ENCODE results near the gene GAB2.
"Not testable (repeated sequence)": the region's sequence is repeated elsewhere in the genome, so short reads cannot be mapped to it uniquely, and the experiment has no call there.

The GAB2 gene

GRCh38 chr11:78295347-78295746 is 122.3 kb downstream of the GAB2 start:
- no peaks in the 10 kb centered on the region for H3K27me3 ChIP-seq (replicated peaks; ENCODE audit: control insufficient read depth, insufficient read depth, low read length)
- TF ChIP-seq, protein P1, sequence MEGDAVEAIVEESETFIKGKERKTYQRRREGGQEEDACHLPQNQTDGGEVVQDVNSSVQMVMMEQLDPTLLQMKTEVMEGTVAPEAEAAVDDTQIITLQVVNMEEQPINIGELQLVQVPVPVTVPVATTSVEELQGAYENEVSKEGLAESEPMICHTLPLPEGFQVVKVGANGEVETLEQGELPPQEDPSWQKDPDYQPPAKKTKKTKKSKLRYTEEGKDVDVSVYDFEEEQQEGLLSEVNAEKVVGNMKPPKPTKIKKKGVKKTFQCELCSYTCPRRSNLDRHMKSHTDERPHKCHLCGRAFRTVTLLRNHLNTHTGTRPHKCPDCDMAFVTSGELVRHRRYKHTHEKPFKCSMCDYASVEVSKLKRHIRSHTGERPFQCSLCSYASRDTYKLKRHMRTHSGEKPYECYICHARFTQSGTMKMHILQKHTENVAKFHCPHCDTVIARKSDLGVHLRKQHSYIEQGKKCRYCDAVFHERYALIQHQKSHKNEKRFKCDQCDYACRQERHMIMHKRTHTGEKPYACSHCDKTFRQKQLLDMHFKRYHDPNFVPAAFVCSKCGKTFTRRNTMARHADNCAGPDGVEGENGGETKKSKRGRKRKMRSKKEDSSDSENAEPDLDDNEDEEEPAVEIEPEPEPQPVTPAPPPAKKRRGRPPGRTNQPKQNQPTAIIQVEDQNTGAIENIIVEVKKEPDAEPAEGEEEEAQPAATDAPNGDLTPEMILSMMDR (IDR thresholded peaks at IDR 0.05; ENCODE audit: insufficient read depth, low read length, poor library complexity, severe bottlenecking), result no peak

DNA sequence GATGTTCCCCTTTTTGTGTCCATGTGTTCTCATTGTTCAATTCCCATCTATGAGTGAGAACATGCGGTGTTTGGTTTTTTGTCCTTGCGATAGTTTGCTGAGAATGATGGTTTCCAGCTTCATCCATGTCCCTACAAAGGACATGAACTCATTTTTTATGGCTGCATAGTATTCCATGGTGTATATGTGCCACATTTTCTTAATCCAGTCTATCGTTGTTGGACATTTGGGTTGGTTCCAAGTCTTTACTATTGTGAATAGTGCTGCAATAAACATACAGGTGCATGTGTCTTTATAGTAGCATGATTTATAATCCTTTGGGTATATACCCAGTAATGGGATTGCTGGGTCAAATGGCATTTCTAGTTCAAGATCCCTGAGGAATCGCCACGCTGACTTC is 123.5 kb downstream of the GAB2 start:
- H3K4me3 ChIP-seq (replicated peaks; ENCODE audit: low read depth, low read length); H3K36me3 ChIP-seq (ENCODE audit: control insufficient read depth, insufficient read depth, low read length); DNase-seq (ENCODE audit: extremely low read depth, insufficient read length); H3K27me3 ChIP-seq (replicated peaks; ENCODE audit: control insufficient read depth, insufficient read depth, low read length): not testable (repeated sequence)

More at GRCh38 chr11:78295347-78295746, 122.3 kb downstream of the GAB2 start:
- DNase-seq (ENCODE audit: extremely low read depth, insufficient read length), result no peak
- Histone ChIP-seq H3K36me3 (ENCODE audit: control insufficient read depth, insufficient read depth, low read length) (no peaks in the 10 kb centered on the region), H3K4me3 (replicated peaks; ENCODE audit: low read depth, low read length) (no peak overlapping the region)

DNA sequence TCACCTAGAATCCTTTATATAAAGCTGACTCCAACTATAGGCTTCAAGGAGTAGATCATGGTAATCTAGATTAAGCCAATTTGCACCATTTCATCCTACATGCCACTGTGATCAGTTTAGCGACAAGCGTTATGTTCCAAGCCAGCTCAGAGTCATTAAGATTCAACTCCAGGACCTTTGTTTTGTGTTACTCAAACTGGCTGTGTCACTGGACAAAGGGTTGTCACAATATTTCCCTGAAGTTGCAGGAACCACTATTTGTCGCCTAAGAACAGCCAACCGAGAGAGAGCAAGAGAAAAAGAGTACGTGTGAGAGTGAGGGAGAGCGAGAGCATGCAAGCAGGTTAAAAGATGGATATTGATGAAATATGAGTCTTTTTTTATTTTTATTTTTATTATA is 124.1 kb downstream of the GAB2 start:
- H3K4me3 ChIP-seq (replicated peaks; ENCODE audit: low read depth, low read length), result no peak overlapping the region
- TF ChIP-seq, protein P1 (IDR thresholded peaks at IDR 0.05; ENCODE audit: insufficient read depth, low read length, poor library complexity, severe bottlenecking), result no peak
- H3K27me3 ChIP-seq (replicated peaks; ENCODE audit: control insufficient read depth, insufficient read depth, low read length), result no peaks in the 10 kb centered on the region
- H3K36me3 ChIP-seq (ENCODE audit: control insufficient read depth, insufficient read depth, low read length), result no peaks in the 10 kb centered on the region
- DNase-seq (ENCODE audit: extremely low read depth, insufficient read length), result no peak

GRCh38 chr11:78292109-78292803 is 125.4 kb downstream of the GAB2 start:
- DNase-seq (ENCODE audit: extremely low read depth, insufficient read length), result no peak
- H3K4me3 ChIP-seq (replicated peaks; ENCODE audit: low read depth, low read length), result no peak overlapping the region
- no peaks in the 10 kb centered on the region for H3K27me3 ChIP-seq (replicated peaks; ENCODE audit: control insufficient read depth, insufficient read depth, low read length)
- H3K36me3 ChIP-seq (ENCODE audit: control insufficient read depth, insufficient read depth, low read length), result no peaks in the 10 kb centered on the region
- TF ChIP-seq, protein P1 (IDR thresholded peaks at IDR 0.05; ENCODE audit: insufficient read depth, low read length, poor library complexity, severe bottlenecking), result no peak

DNA sequence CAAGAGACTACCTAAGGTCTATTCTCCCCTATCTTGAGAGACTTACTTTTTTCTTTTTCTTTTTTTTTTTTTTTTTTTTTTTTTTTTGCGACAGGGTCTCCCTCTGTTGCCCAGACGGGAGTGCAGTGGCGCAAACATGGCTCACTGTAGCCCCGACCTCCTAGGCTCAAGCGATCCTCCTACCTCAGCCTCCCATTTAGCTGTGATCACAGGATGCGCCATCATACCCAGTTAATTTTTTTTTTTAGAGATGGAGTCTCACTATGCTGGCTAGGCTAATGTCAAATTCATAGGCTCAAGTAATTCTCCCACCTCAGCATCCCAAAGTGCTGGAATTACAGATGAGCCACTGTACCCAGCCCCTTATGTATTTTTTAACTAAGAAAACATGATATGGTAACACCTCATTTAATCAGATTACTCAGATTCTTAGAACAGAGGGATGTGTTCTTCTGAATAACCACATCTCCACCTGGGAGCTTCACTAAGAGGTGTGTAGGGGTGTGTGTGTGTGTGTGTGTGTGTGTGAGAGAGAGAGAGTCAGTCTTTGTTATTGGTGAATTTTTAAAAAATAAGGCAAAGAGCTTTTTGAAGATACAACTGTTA is 126.0 kb downstream of the GAB2 start:
- H3K36me3 ChIP-seq (ENCODE audit: control insufficient read depth, insufficient read depth, low read length), result no peaks in the 10 kb centered on the region
- TF ChIP-seq, protein P1 (IDR thresholded peaks at IDR 0.05; ENCODE audit: insufficient read depth, low read length, poor library complexity, severe bottlenecking), result no peak
- no peak for DNase-seq (ENCODE audit: extremely low read depth, insufficient read length)
- no peak overlapping the region for H3K4me3 ChIP-seq (replicated peaks; ENCODE audit: low read depth, low read length)
- H3K27me3 ChIP-seq (replicated peaks; ENCODE audit: control insufficient read depth, insufficient read depth, low read length), result no peaks in the 10 kb centered on the region

GRCh38 chr11:78290293-78291176 is 127.1 kb downstream of the GAB2 start:
- no peak for DNase-seq (ENCODE audit: extremely low read depth, insufficient read length)
- TF ChIP-seq, protein P1 (IDR thresholded peaks at IDR 0.05; ENCODE audit: insufficient read depth, low read length, poor library complexity, severe bottlenecking), result no peak
- no peak overlapping the region for H3K4me3 ChIP-seq (replicated peaks; ENCODE audit: low read depth, low read length)
- no peaks in the 10 kb centered on the region for H3K27me3 ChIP-seq (replicated peaks; ENCODE audit: control insufficient read depth, insufficient read depth, low read length)
- no peaks in the 10 kb centered on the region for H3K36me3 ChIP-seq (ENCODE audit: control insufficient read depth, insufficient read depth, low read length)
